Transverse colon (tissue), 4 donors: ENCODE measurements around the gene MCF2L2.

Experiments used
- CTCF ChIP-seq, 5 experiments: fragments of 200-600 bp in 3 of 5; fragments of 450-650 bp in 2 of 5; sonication (generic) in 3 of 5; IDR thresholded peaks; 1 replicate in 2 of 5; 2 replicates in 3 of 5; pipeline ENCODE4 v1.5.1; 2016 to 2017; ENCODE audit warnings: antibody characterized with exemption in 5 of 5, inconsistent platforms in 3 of 5, mild to moderate bottlenecking in 2 of 5, moderate library complexity in 1 of 5
- EP300 ChIP-seq: sonication (generic); formaldehyde crosslinking; IDR thresholded peaks from one replicate; pipeline ENCODE4 v1.6.1; 2017; ENCODE audit warnings: antibody characterized with exemption, low read depth
- POLR2A ChIP-seq: fragments of 450-650 bp; IDR thresholded peaks from one replicate; pipeline ENCODE4 v1.6.1; 2016; ENCODE audit warnings: antibody characterized with exemption, mild to moderate bottlenecking, moderate library complexity
- POLR2AphosphoS5 ChIP-seq, 3 donors: sonication (generic); formaldehyde crosslinking; IDR thresholded peaks; one replicate each; pipeline ENCODE4 v1.6.1; 2016; ENCODE audit warnings: antibody characterized with exemption in 3 of 3

- TF ChIP-seq CTCF (IDR thresholded peaks at IDR 0.05) (no peak), EP300 (no peak), POLR2A (no peak), POLR2AphosphoS5 (IDR thresholded peaks at IDR 0.05) (no peak)
These were observed 266.7 kb downstream of the MCF2L2 start for GRCh38 chr3:183161552-183162336.
